GM19099 (cell line): ENCODE data around the gene TRABD2B.

Source experiments
- POLR2A ChIP-seq: IDR thresholded peaks from 3 replicates; pipeline ENCODE4 v1.6.1; 2011; ENCODE audit warnings: low read depth; ENCODE audit not compliant: insufficient read length; ENCODE audit errors: extremely low read depth

The TRABD2B gene

DNA sequence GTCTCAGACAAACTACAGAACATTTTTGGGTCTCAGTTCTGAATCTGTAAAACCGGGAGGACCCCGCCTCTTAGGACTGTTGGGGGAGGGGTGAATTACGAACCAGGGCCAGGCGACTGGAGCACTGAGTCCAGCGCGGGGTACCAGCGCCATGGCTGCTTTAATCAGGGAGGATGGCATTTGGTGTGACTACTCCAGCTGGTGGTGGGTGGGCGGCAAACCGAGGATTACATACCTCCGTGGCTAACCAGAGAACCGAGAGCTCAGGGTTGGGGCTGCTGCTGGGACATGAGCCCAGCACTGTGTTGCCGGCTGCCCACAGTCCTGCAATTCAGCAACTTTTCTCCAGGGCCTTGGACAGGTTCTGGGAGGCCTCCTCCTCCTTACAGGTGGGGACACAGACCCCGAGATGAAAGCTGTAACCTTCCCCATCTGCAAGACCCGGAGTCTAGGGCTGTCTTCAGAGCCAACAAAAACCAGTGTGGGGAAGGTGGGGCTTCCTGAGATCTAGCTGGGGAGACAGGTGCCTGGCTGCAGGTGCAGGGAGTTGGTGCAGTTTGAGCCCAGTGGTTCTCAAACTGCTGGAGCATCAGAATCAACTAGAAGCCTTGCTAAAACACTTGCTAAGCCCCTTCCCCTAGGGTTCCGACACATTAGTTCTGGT is 285.9 kb downstream of the TRABD2B start:
- no peak for TF ChIP-seq POLR2A
